ENCODE measurements around the gene ARID3A.

DNA sequence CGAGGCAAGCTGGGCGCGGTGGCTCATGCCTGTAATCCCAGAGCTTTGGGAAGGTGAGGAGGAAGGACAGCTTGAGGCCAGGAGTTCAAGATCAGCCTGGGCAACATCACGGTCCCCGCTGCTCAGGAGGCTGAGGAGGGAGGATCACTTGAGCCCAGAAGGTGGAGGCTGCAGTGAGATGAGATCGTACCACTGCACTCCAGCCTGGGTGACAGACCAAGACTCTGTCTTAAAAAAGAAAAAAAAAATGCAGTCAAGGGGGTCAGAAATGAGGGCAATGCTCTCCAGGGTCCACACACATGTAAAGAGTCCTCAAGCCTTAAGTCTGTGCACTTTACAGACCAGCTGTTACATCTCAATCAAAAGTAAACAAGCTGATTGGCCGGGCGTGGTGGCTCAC lies 21.3 kb upstream of the ARID3A start:
- no peak for TF ChIP-seq EZH2 (conservative IDR thresholded peaks at IDR 0.05; ENCODE audit: low read depth, low read length)
- TF ChIP-seq NFYB (CRISPR knock-in tag; IDR thresholded peaks at IDR 0.05): no peak
- TF ChIP-seq CHD2 (IDR thresholded peaks at IDR 0.05; ENCODE audit: low read depth, low read length): no peak
- no peak for TF ChIP-seq NR2C2 (CRISPR knock-in tag; IDR thresholded peaks at IDR 0.05; ENCODE audit: borderline replicate concordance)
- no peak for TF ChIP-seq FIP1L1 (IDR thresholded peaks at IDR 0.05; ENCODE audit: borderline replicate concordance, insufficient read depth, low read depth, low read length)
- TF ChIP-seq BCL6 (CRISPR knock-in tag; IDR thresholded peaks at IDR 0.05): no peak
- TF ChIP-seq, protein P1, sequence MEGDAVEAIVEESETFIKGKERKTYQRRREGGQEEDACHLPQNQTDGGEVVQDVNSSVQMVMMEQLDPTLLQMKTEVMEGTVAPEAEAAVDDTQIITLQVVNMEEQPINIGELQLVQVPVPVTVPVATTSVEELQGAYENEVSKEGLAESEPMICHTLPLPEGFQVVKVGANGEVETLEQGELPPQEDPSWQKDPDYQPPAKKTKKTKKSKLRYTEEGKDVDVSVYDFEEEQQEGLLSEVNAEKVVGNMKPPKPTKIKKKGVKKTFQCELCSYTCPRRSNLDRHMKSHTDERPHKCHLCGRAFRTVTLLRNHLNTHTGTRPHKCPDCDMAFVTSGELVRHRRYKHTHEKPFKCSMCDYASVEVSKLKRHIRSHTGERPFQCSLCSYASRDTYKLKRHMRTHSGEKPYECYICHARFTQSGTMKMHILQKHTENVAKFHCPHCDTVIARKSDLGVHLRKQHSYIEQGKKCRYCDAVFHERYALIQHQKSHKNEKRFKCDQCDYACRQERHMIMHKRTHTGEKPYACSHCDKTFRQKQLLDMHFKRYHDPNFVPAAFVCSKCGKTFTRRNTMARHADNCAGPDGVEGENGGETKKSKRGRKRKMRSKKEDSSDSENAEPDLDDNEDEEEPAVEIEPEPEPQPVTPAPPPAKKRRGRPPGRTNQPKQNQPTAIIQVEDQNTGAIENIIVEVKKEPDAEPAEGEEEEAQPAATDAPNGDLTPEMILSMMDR (CRISPR knock-in tag; IDR thresholded peaks at IDR 0.05): no peak
- no peak for TF ChIP-seq ARID2 (CRISPR knock-in tag; IDR thresholded peaks at IDR 0.05; ENCODE audit: borderline replicate concordance)
- no peak for TF ChIP-seq TCF7L2 (IDR thresholded peaks at IDR 0.05; ENCODE audit: low read depth, low read length)
- no peak for TF ChIP-seq NCOA1 (CRISPR knock-in tag; IDR thresholded peaks at IDR 0.05)

All from HepG2 (cell line).